ENCODE data around the gene CRTAC1. TPM values are rescaled to one million over a fixed set of nuclear protein-coding genes. Genes with fewer than 3 reads are reported as not detected.
A peak's percentile ranks its signal among the peaks of the same experiment; 100 is the strongest.

CRTAC1 gene
- total RNA-seq, 1 donor from 2014 or later, result 2.3 TPM

GRCh38 chr10:97914837-97915211 is 115.6 kb downstream of the CRTAC1 start:
- peak overlapping the region; percentile 7 for H3K4me3 ChIP-seq
- peaks cover 5% of the 10 kb centered on the region for H3K27me3 ChIP-seq (ENCODE audit: low read depth)
- H3K4me1 ChIP-seq, result peaks cover 30% of the 10 kb centered on the region
- no peaks in the 10 kb centered on the region for H3K36me3 ChIP-seq
- DNase-seq, result peak; percentile 67
- peak; percentile 94 for TF ChIP-seq CTCF (IDR thresholded peaks at IDR 0.05; ENCODE audit: borderline replicate concordance)
- no peak overlapping the region for H3K27ac ChIP-seq (replicated peaks)
- intact Hi-C loops (cut with micrococcal nuclease), result loop anchor here (5.0 kb wide), 1 partner anchor 127 kb away; no protein-coding TSS in a partner anchor
- H3K9me3 ChIP-seq (replicated peaks), result no peaks in the 10 kb centered on the region

- DNase-seq, result no peak
- Histone ChIP-seq H3K4me1 (peaks cover 30% of the 10 kb centered on the region), H3K27me3 (ENCODE audit: low read depth) (peaks cover 5% of the 10 kb centered on the region), H3K36me3 (no peaks in the 10 kb centered on the region), H3K27ac (replicated peaks) (no peak overlapping the region), H3K9me3 (replicated peaks) (no peaks in the 10 kb centered on the region), H3K4me3 (peak overlapping the region; percentile 7)
- intact Hi-C loops (cut with micrococcal nuclease), result loop anchor here (5.0 kb wide), 1 partner anchor 128 kb away; no protein-coding TSS in a partner anchor
- TF ChIP-seq CTCF (IDR thresholded peaks at IDR 0.05; ENCODE audit: borderline replicate concordance), result no peak
These were observed 116.1 kb downstream of the CRTAC1 start for GRCh38 chr10:97914171-97914836.

GRCh38 chr10:97913614-97914013 is 116.8 kb downstream of the CRTAC1 start:
- intact Hi-C loops (cut with micrococcal nuclease), result loop anchor here (5.0 kb wide), 1 partner anchor 129 kb away; no protein-coding TSS in a partner anchor
- DNase-seq, result no peak
- no peak overlapping the region for H3K4me3 ChIP-seq
- no peaks in the 10 kb centered on the region for H3K36me3 ChIP-seq
- H3K27me3 ChIP-seq (ENCODE audit: low read depth), result peaks cover 5% of the 10 kb centered on the region
- no peak overlapping the region for H3K27ac ChIP-seq (replicated peaks)
- peaks cover 30% of the 10 kb centered on the region for H3K4me1 ChIP-seq
- H3K9me3 ChIP-seq (replicated peaks), result no peaks in the 10 kb centered on the region
- TF ChIP-seq CTCF (IDR thresholded peaks at IDR 0.05; ENCODE audit: borderline replicate concordance), result no peak

GRCh38 chr10:97913193-97913592 is 117.2 kb downstream of the CRTAC1 start:
- peaks cover 5% of the 10 kb centered on the region for H3K27me3 ChIP-seq (ENCODE audit: low read depth)
- H3K4me1 ChIP-seq, result peaks cover 30% of the 10 kb centered on the region
- no peak for DNase-seq
- no peak for TF ChIP-seq CTCF (IDR thresholded peaks at IDR 0.05; ENCODE audit: borderline replicate concordance)
- H3K36me3 ChIP-seq, result no peaks in the 10 kb centered on the region
- H3K4me3 ChIP-seq, result no peak overlapping the region
- intact Hi-C loops (cut with micrococcal nuclease), result loop anchor here (5.0 kb wide), 1 partner anchor 129 kb away; no protein-coding TSS in a partner anchor
- H3K27ac ChIP-seq (replicated peaks), result no peak overlapping the region
- no peaks in the 10 kb centered on the region for H3K9me3 ChIP-seq (replicated peaks)

GRCh38 chr10:97911217-97911616 is 119.2 kb downstream of the CRTAC1 start:
- Histone ChIP-seq H3K9me3 (replicated peaks) (no peaks in the 10 kb centered on the region), H3K4me1 (peaks cover 17% of the 10 kb centered on the region), H3K27me3 (ENCODE audit: low read depth) (peaks cover 11% of the 10 kb centered on the region), H3K4me3 (no peak overlapping the region), H3K27ac (replicated peaks) (no peak overlapping the region), H3K36me3 (no peaks in the 10 kb centered on the region)
- no peak for DNase-seq
- intact Hi-C loops (cut with micrococcal nuclease), result loop anchor here (5.0 kb wide), 1 partner anchor 131 kb away; no protein-coding TSS in a partner anchor
- TF ChIP-seq CTCF (IDR thresholded peaks at IDR 0.05; ENCODE audit: borderline replicate concordance), result no peak
